Right atrium auricular region (tissue), 2 donors: Measurements from ENCODE around the gene PRRT2. TPM values are rescaled to one million over a fixed set of nuclear protein-coding genes. Genes with fewer than 3 reads are reported as not detected.
"Not testable (repeated sequence)": the region's sequence is repeated elsewhere in the genome, so short reads cannot be mapped to it uniquely, and the experiment has no call there.

Experiments used
- DNase-seq: peaks from one replicate; pipeline ENCODE4 v3.0.0-alpha.2; 2019; ENCODE audit warnings: low spot score
- H3K27ac ChIP-seq, 2 donors: fragments of 200-600 bp; sonication (generic); 1 replicate in 1 of 2; 2 replicates in 1 of 2; pipeline ENCODE4 v1.5.1; 2016 to 2019
- H3K27me3 ChIP-seq, 2 donors: fragments of 200-600 bp; sonication (generic); one replicate each; pipeline versions ENCODE4 v1.5.1 to v1.6.0; 2017 to 2019
- H3K36me3 ChIP-seq: fragments of 200-600 bp; sonication (generic); one replicate; pipeline ENCODE4 v1.5.1; 2016
- H3K4me1 ChIP-seq, 2 donors: fragments of 200-600 bp; sonication (generic); one replicate each; pipeline versions ENCODE4 v1.5.1 to v1.6.0; 2017 to 2019
- H3K4me3 ChIP-seq, 2 donors: fragments of 200-600 bp; sonication (generic); 1 replicate in 1 of 2; 2 replicates in 1 of 2; pipeline ENCODE4 v1.5.1; 2017 to 2019; ENCODE audit warnings: mild to moderate bottlenecking in 1 of 2, moderate library complexity in 1 of 2
- H3K9me3 ChIP-seq, 2 donors: fragments of 200-600 bp; sonication (generic); one replicate each; pipeline ENCODE4 v1.5.1; 2019
- CTCF ChIP-seq, 2 donors: fragments of 200-600 bp; sonication (generic); IDR thresholded peaks; one replicate each; pipeline ENCODE4 v1.5.1; 2019; ENCODE audit warnings: antibody characterized with exemption in 2 of 2
- total RNA-seq, 2 donors: library from RNA; depleted of rRNA; stranded (reverse); fragments of >200 nt; gene quantifications; one replicate each; pipeline ENCODE4 v1.1.0, GENCODE V29; 2016

Gene PRRT2
- total RNA-seq, 2 donors from 2014 or later: 0.51 to 0.52 TPM

GRCh38 chr16:29779474-29779873, 32.5 kb upstream of the PRRT2 start:
- no peaks in the 10 kb centered on the region for H3K4me1 ChIP-seq
- DNase-seq: no peak
- H3K27ac ChIP-seq: no peak overlapping the region
- TF ChIP-seq CTCF (IDR thresholded peaks at IDR 0.05): no peak
- H3K27me3 ChIP-seq: no peaks in the 10 kb centered on the region
- no peaks in the 10 kb centered on the region for H3K36me3 ChIP-seq
- no peak overlapping the region for H3K4me3 ChIP-seq
- no peaks in the 10 kb centered on the region for H3K9me3 ChIP-seq

GRCh38 chr16:29783094-29783953, 28.7 kb upstream of the PRRT2 start:
- H3K4me3 ChIP-seq, DNase-seq, H3K4me1 ChIP-seq, H3K9me3 ChIP-seq, H3K27me3 ChIP-seq, H3K27ac ChIP-seq, H3K36me3 ChIP-seq: not testable (repeated sequence)

- no peaks in the 10 kb centered on the region for H3K9me3 ChIP-seq
- no peak overlapping the region for H3K4me3 ChIP-seq
- no peaks in the 10 kb centered on the region for H3K36me3 ChIP-seq
- H3K27me3 ChIP-seq: no peaks in the 10 kb centered on the region
- peaks cover 0 to 5% of the 10 kb centered on the region in 2 donors for H3K4me1 ChIP-seq
- no peak overlapping the region for H3K27ac ChIP-seq
- no peak for TF ChIP-seq CTCF (IDR thresholded peaks at IDR 0.05)
- no peak for DNase-seq
These were observed 27.8 kb upstream of the PRRT2 start for GRCh38 chr16:29784157-29784556.

GRCh38 chr16:29784901-29785500, 27.0 kb upstream of the PRRT2 start:
- H3K27ac ChIP-seq: no peak overlapping the region
- no peaks in the 10 kb centered on the region for H3K27me3 ChIP-seq

GRCh38 chr16:29787155-29787554, 24.8 kb upstream of the PRRT2 start:
- H3K27ac ChIP-seq, H3K36me3 ChIP-seq, DNase-seq, H3K4me3 ChIP-seq, H3K9me3 ChIP-seq, H3K27me3 ChIP-seq: not testable (repeated sequence)
- peaks cover 0 to 22% of the 10 kb centered on the region in 2 donors for H3K4me1 ChIP-seq

More at GRCh38 chr16:29784901-29785500, 27.0 kb upstream of the PRRT2 start:
- Histone ChIP-seq H3K4me1 (peaks cover 0 to 9% of the 10 kb centered on the region in 2 donors), H3K9me3 (no peaks in the 10 kb centered on the region), H3K4me3 (peak overlapping the region; percentile 6 to 31), H3K36me3 (no peaks in the 10 kb centered on the region)
- peak; percentile 68 for DNase-seq
- TF ChIP-seq CTCF (IDR thresholded peaks at IDR 0.05): peak; percentile 80 to 88

- peak overlapping the region; percentile 83 to 89 for H3K27ac ChIP-seq
- TF ChIP-seq CTCF (IDR thresholded peaks at IDR 0.05): no peak
- no peaks in the 10 kb centered on the region for H3K36me3 ChIP-seq
- H3K4me3 ChIP-seq: peak overlapping the region; percentile 43 to 92
- no peaks in the 10 kb centered on the region for H3K27me3 ChIP-seq
- no peaks in the 10 kb centered on the region for H3K9me3 ChIP-seq
- no peak for DNase-seq
- H3K4me1 ChIP-seq: peaks cover 0 to 22% of the 10 kb centered on the region in 2 donors
These were observed 22.2 kb upstream of the PRRT2 start for GRCh38 chr16:29789775-29790182.
